ENCODE results near the gene RPL35A.
"Not testable (repeated sequence)": the region's sequence is repeated elsewhere in the genome, so short reads cannot be mapped to it uniquely, and the experiment has no call there.

Gene RPL35A

GRCh38 chr3:197953325-197953724 is 3.3 kb downstream of the RPL35A start:
- no peak for DNase-seq

GRCh38 chr3:197953881-197954280 is 3.9 kb downstream of the RPL35A start:
- no peak for DNase-seq

- no peak for DNase-seq
These were observed 6.0 kb downstream of the RPL35A start for GRCh38 chr3:197955892-197956477.

- no peak for DNase-seq
These were observed 6.6 kb downstream of the RPL35A start for GRCh38 chr3:197956626-197956988.

GRCh38 chr3:197957790-197958133 is 7.8 kb downstream of the RPL35A start:
- no peak for DNase-seq

GRCh38 chr3:197958346-197958745 is 8.4 kb downstream of the RPL35A start:
- no peak for DNase-seq

- not testable (repeated sequence) for DNase-seq
These were observed 8.9 kb downstream of the RPL35A start for GRCh38 chr3:197958848-197959247.

- DNase-seq, result no peak
These were observed 9.5 kb downstream of the RPL35A start for GRCh38 chr3:197959500-197959890.

- peak; percentile 80 for DNase-seq
These were observed 10.1 kb downstream of the RPL35A start, which contains the start of gene LMLN for GRCh38 chr3:197959891-197960693. LMLN (plus strand) TSS chr3:197960217; CDS start chr3:197960246, 29 bp downstream.

GRCh38 chr3:197960694-197961581 is 10.9 kb downstream of the RPL35A start:
- no peak for DNase-seq

GRCh38 chr3:197961582-197961945 is 11.6 kb downstream of the RPL35A start:
- DNase-seq, result no peak

GRCh38 chr3:197963019-197963637 is 13.1 kb downstream of the RPL35A start:
- no peak for DNase-seq

- not testable (repeated sequence) for DNase-seq
These were observed 17.5 kb downstream of the RPL35A start for GRCh38 chr3:197967337-197967989.

GRCh38 chr3:197970588-197970987 is 20.6 kb downstream of the RPL35A start:
- no peak for DNase-seq

GRCh38 chr3:197974016-197974415 is 24.0 kb downstream of the RPL35A start:
- no peak for DNase-seq

GRCh38 chr3:197975311-197975710 is 25.3 kb downstream of the RPL35A start:
- no peak for DNase-seq

- no peak for DNase-seq
These were observed 33.1 kb downstream of the RPL35A start for GRCh38 chr3:197983076-197983475.

GRCh38 chr3:197989651-197990050 is 39.7 kb downstream of the RPL35A start:
- no peak for DNase-seq

- no peak for DNase-seq
These were observed 44.7 kb downstream of the RPL35A start for GRCh38 chr3:197994736-197995135.

- no peak for DNase-seq
These were observed 46.9 kb downstream of the RPL35A start for GRCh38 chr3:197996855-197997254.

- DNase-seq, result no peak
These were observed 47.9 kb downstream of the RPL35A start for GRCh38 chr3:197997936-197998335.

All from SIG-M5 (cell line).